HG02885 (cell line): ENCODE measurements around the gene LRRC4C.

Source experiments
- ATAC-seq: cut with Tn5 transposase; IDR thresholded peaks from one replicate; pipeline ENCODE4 v1.9.1; 2021; ENCODE audit warnings: mild to moderate bottlenecking; ENCODE audit not compliant: unreplicated experiment, poor library complexity

LRRC4C gene

DNA sequence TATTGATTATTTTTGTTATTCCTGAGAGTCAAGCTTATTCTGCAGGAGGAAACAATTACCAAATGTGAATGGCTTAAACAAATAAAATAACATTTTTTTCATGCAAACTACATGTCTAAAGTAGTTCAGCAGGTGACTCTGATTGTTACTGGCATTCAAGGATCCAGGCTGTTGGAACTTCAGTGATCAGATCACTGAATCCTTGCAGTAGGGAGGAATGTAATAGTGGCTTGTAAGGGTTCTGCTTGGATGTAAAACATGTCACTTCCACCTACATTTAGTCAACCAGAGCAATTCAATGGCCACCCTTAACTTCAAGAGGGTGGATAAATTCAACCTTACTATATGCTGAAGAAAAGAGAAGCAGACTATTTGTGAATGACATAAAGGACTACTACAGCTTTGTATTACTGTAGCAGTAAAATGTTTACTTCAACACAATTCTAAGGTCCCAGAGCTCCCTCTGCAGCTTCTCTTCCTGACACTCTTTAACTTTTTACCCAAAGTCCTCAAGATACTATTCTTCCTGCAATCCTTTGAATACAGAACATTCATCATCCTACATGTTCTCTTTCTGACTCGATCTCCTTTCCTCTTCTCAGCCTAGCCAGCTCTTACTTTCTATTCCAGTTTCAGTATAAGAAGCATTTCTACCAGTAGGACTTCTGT lies 284.0 kb downstream of the LRRC4C start:
- no peak for ATAC-seq

DNA sequence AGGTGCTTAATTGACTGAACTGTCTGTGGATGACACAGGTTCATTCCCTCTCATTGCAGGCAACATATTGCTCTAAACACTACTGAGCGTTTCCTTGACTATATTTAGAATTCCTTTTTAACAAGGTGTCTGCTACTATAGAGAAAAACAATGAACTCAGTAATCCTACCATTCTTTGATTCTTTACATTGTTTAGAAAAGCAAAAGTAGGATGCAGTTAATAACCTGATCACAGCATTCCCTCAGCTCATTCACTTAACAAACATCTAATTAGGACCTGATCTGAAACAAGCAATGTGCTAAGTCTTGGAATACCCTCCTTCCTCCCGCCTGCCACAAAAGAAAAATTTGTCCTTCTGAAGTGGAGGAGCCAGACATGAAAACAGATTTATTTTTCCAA lies 313.1 kb downstream of the LRRC4C start:
- no peak for ATAC-seq

- no peak for ATAC-seq
Measured at GRCh38 chr11:41145420-41145819, 314.0 kb downstream of the LRRC4C start.

DNA sequence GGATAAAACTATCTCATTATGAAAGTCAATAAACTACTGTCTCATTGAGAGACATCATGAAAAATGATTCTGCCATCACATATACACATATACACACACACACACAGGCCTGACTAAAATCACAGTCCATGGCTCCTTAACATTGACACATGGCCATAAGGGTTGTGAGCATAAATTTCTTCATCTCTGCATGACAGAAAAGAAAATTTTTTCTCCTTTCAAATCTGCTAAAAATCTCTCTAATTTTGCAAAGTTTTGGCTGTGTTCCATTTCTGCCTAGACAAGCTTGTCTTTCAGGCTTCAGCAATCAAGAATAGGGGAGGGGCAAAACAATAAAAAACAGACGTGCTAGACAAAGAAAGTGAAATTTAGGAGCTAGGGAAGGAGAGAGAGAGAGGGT lies 324.5 kb downstream of the LRRC4C start:
- no peak for ATAC-seq

GRCh38 chr11:41133023-41133422 lies 326.4 kb downstream of the LRRC4C start:
- ATAC-seq, result no peak

DNA sequence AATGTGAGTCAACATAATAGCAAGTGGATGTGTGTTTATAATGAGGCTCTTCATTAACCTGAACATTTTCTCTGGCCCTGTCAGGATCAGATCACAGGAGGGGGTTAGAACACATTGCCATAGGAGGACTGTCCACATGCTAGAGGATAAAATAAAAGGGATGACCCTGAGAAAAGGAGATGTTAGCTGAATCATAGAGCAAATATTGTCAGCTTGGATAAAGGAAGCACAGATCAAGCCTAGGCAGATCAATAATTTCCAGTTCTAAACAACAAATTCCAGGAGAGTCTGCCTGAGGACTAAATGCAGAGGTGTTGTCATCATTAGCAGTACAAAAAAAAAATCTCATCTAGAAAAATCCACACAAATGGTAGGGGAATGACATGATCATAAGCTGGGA lies 337.9 kb downstream of the LRRC4C start:
- no peak for ATAC-seq

- no peak for ATAC-seq
Measured at GRCh38 chr11:41119484-41119883, 340.0 kb downstream of the LRRC4C start.

DNA sequence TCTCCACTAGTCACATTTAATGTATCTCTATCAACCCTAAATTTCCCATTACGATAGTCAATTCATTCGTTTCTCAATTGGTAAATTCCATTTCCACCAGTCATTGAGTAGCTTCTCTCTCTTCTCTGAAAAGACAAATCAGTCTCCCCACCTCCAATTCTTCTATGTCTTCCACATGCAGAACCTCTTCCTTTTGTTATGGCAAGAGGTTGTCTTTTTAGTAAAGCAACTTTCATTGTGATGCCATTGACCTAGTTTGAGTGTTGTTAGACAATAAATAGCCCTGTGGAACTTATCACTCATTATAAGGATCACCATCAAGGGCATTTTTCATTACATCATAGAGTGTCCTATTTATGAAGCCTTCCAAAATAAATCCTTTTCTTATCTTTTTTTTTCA lies 340.9 kb downstream of the LRRC4C start:
- no peak for ATAC-seq

DNA sequence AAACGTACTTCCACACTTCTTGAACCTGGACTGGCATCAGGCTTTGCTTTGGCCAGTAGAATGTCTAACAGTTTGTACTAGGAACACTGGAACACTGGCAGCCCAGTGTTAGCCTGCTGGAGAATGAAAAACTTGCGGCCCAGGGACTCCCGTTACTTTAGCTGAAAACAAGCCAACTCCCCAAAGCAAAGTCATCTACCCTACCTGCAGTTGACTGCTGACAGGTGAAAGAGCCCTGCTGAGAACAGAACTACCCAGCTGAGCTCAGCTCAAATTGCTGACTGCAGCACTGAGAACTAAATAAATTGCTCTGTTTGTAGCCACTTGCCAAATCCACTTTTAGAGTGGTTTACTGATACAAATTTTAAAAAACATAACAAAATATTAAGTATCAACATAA lies 342.5 kb downstream of the LRRC4C start:
- no peak for ATAC-seq

GRCh38 chr11:41115066-41115465 lies 344.4 kb downstream of the LRRC4C start:
- ATAC-seq, result no peak

- no peak for ATAC-seq
Measured at GRCh38 chr11:41113160-41113559, 346.3 kb downstream of the LRRC4C start.

DNA sequence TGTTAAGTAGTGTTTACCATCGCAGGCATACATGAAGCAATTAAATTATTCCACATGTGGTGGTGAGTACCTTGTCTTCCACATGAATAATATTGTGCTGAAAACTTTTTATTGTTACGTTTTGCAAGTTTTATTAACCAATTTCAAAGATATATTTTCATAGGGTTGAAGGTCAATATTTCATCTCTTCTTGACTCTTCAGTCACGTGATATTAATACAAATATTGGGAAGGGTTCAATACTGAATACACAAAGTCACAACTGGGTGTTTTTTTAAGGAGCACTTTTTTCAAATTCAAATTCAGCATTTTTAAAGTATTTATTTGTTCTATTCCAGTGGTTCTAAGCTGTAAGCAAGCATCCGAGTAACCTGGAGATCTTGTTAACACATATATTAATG lies 348.9 kb downstream of the LRRC4C start:
- no peak for ATAC-seq

GRCh38 chr11:41102471-41102870 lies 357.0 kb downstream of the LRRC4C start:
- ATAC-seq, result no peak

DNA sequence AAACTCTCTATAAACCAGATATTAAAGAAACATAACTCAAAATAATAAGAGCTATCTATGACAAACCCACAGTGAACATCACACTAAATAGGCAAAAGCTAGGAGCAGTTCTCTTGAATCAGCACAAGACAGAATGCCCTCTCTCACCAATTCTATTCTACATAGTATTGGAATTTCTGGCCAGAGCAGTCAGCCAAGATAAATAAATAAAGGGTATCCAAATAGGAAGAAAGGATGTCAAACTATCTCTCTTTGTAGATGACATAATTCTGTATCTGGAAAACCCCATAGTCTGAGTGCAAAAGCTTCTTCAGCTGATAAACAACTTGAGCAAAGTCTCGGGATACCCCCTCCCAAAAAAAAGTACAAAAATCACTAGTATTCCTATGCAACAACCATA lies 359.8 kb downstream of the LRRC4C start:
- ATAC-seq, result no peak

DNA sequence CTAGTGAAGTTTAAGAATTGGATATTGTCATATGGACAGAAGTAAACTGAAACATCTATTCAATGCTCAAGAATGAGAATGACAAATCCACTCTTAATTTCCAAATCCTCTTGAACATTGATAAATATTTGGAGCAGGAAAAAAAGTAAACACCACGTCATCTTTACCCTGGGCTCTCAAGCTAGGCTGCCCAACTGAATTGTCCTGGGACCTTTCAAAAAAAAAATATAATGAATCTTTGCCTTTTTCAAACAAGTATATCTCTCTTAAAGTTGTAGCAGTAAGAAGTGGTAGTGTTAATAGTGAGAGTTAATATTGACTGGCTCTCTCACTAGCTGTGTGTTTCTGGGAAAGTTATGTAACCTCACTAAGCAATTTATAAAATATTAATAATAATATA lies 374.3 kb downstream of the LRRC4C start:
- ATAC-seq, result no peak

DNA sequence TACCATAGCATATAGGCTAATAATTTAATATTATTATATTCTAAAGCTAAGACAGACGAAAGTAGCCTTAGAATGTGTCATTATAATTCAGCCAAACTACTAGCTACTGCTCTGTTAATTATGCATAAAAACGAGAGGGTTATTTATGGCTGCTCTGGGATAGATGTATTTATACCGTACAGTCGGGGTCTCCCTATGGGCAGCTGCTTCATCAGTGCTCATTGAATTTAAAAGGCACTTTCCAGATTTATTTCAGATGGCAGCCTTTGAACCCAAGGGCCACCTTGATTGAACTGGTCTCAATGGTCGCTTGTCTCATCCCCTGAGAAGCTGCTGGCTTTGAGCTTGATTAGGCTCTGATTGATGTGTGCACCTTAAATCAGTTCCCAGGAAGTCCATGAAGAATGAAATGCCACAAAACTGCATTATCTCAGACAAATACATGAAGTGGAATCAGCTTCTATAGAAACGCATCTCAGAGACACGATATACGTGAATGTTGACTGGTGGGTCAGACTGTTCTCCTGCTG lies 377.6 kb downstream of the LRRC4C start:
- no peak for ATAC-seq

- ATAC-seq, result no peak
Measured at GRCh38 chr11:41074318-41074717, 385.1 kb downstream of the LRRC4C start.

DNA sequence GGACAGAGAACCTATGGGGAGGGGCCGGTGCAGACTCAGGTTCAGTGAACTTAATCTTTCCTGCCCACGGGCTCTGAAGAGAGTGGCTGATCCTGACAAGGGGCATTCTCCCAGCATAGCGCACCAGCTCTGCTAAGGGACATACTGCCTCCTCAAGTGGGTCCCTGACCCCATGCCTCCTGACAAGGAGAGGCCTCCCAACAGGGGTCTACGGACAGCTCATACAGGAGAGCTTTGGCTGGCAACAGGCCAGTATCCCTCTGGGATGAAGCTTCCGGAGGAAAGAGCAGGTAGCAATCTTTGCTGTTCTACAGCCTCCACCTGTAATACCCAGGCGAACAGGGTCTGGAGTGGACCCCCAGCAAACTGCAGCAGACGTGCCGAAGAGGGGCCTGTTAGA lies 394.0 kb downstream of the LRRC4C start:
- ATAC-seq, result no peak

DNA sequence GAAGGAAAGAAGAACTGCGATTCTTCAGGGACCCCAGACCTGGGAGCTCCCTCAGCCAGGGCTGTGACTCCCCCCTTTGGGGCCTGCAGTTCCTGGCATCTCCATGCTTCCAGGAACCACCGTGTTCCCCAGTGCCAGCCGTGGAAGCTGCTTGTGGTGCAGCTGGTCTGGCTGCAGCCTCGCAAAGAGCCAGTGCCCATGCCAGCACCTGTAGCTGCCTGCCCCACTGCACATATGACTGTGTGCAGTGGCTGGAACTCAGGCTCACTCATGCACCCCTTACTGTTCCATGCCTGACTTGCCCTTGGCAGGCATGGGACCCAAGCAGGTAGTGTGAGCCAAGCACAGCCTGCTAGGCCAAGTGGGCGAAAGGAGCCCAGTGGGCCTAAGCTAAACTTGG lies 401.3 kb downstream of the LRRC4C start:
- no peak for ATAC-seq

DNA sequence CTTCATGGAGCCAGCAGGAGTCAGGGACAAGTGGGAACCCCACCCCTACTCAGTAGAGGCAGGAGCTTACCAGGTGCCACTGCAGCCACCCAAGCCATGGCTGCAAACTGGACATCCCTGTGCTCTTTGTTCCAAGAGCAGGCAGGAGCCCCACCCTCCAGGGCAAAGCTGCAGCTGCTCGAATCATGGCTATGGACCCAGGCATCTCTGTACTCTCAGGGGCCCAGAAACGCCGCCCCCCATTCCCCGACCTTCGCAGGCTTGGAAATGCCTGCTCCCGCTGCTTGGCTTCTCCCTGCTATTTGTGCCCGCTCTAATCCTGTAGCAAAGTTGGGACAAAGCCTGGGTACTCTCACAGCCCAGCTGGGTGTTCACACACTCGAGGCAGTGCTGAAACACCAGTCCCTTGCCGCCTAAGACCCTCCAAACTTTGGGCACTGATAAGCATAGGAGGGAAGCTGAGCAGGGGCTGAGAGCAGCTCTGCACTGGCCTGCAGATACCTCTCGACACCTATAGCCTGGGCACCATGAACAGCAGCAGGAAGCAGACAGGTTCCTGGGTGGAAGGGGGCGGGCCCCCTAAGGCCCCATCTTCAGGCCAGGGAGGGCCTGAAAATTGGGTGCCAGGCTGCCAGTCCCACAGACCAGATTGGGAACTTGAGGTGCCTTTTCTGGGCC lies 402.4 kb downstream of the LRRC4C start:
- no peak for ATAC-seq

- no peak for ATAC-seq
Measured at GRCh38 chr11:41053894-41054293, 405.6 kb downstream of the LRRC4C start.
